NCI-H128 (cell line): ENCODE results near the gene VSTM2L.

Source experiments
- DNase-seq: peaks from one replicate; lab custom pipeline; 2025; ENCODE audit not compliant: unreplicated experiment; lab: John Stamatoyannopoulos, UW

The VSTM2L gene

GRCh38 chr20:37936041-37936440, 33.1 kb downstream of the VSTM2L start:
- DNase-seq = no peak

GRCh38 chr20:37936451-37936850, 33.5 kb downstream of the VSTM2L start:
- no peak for DNase-seq

GRCh38 chr20:37937686-37938085, 34.8 kb downstream of the VSTM2L start:
- DNase-seq = no peak

GRCh38 chr20:37938181-37938750, 35.3 kb downstream of the VSTM2L start:
- DNase-seq = no peak

- DNase-seq = no peak
Measured at GRCh38 chr20:37938954-37939353, 36.0 kb downstream of the VSTM2L start.

GRCh38 chr20:37939701-37940560, 37.0 kb downstream of the VSTM2L start:
- DNase-seq = no peak

DNA sequence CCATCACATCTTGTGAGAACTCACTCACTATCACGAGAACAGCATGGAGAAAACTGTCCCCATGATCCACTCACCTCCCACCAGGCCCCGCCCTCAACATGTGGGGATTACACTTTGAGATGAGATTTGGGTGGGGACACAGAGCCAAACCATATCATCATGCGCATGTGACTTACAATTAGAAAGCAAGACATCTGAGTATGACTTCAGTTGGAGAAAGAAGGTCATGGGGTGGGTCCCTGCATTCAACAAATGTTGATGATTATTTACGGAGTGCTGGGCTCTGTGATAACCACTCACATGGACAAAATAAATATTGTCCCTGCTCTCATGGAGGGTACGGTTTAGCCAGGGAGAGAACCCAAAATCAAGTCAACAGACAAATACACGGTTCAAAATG, 37.9 kb downstream of the VSTM2L start:
- no peak for DNase-seq

GRCh38 chr20:37941332-37941731, 38.4 kb downstream of the VSTM2L start:
- DNase-seq = no peak

DNA sequence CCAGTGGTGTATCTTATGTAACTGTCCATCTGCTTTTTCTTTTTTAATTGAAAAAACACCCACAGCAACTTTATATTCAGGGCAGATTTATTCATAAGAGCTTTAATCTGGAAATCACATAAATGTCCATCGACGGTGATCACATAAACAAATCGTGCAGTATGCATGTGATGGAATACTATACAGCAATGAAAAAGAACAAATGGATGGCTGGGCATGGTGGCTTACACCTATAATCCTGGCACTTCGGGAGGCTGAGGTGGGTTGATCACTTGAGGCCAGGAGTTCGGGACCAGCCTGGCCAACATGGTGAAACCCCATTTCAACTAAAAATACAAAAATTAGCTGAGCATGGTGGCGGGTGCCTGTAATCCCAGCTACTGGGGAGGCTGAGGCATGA, 39.1 kb downstream of the VSTM2L start:
- no peak for DNase-seq

- no peak for DNase-seq
Measured at GRCh38 chr20:37943033-37943432, 40.1 kb downstream of the VSTM2L start.

DNA sequence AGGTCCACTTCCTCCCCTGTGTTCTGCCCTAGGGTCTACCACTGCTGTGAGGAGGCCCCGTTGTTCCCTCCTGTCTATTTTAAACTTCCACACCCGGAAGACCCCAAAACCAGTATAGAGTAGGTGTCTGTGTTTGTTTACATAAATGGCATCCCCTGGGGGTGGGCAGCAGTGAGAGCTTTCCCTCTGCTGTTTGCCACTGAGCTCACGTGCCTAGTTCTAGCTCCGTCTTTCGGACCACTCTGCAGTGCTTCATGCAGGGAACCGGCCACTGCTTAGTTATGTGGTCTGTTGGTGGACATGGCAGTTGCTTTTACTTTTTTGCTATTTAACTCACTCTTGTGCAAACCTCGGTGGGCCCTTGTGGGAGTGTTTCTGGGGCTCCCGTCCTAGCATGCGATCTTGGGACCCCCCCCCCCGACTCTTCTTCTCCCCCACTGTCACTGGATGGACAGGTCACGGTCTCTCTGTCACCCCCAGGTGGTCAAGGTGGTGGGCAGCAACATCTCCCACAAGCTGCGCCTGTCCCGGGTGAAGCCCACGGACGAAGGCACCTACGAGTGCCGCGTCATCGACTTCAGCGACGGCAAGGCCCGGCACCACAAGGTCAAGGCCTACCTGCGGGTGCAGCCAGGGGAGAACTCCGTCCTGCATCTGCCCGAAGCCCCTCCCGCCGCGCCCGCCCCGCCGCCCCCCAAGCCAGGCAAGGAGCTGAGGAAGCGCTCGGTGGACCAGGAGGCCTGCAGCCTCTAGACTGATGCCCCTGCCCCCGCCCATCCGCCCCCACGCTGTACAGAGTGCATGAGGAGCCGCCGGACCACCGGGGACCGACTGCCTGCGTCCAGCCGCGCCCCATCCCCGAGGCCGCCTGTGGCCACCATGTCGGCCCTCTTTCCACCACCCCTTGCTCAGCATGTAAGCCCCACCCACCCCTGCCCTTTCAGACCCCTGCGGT, 40.9 kb downstream of the VSTM2L start:
- DNase-seq = no peak

GRCh38 chr20:37944456-37944981, 41.6 kb downstream of the VSTM2L start:
- DNase-seq = no peak

GRCh38 chr20:37945091-37945547, 42.2 kb downstream of the VSTM2L start:
- DNase-seq = no peak

DNA sequence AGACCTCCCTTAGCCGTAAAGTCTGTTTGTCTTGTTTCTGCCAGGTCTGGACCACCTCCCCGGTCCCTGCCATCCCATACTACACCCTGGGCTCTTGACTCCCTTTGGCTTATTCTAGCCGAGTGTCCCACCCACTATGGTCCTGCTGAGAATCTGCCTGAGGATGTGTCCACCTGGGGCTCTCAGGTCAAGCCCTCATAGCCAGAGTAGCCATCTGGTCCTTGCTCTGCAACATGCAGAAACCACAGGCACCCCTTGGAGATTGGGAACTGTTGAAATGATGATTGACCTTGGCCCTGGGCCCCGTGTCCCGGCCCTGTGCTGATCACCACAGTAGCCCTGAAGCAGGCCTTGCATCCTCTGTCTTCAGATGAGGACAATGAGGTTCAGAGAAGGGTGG, 44.0 kb downstream of the VSTM2L start:
- no peak for DNase-seq

GRCh38 chr20:37947943-37948342, 45.0 kb downstream of the VSTM2L start:
- DNase-seq = no peak

DNA sequence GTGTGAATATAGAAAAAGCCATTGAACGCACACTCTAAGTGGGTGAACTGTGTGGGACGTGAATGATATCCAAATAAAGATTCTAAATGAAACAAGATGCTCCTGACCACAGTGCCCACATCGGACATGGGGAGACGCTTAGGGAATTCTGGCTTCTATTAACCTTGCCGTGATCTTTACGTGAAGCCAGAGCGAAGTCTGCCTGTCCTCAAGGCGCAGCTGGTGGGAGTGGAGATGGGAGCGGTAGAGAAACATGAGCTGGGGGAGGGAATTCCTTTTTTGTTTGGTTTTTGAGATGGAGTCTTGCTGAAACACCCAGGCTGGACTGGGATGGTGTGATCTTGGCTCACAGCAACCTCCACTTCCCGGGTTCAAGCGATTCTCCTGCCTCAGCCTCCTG, 46.0 kb downstream of the VSTM2L start:
- no peak for DNase-seq

GRCh38 chr20:37954190-37954589, 51.3 kb downstream of the VSTM2L start:
- DNase-seq = no peak

DNA sequence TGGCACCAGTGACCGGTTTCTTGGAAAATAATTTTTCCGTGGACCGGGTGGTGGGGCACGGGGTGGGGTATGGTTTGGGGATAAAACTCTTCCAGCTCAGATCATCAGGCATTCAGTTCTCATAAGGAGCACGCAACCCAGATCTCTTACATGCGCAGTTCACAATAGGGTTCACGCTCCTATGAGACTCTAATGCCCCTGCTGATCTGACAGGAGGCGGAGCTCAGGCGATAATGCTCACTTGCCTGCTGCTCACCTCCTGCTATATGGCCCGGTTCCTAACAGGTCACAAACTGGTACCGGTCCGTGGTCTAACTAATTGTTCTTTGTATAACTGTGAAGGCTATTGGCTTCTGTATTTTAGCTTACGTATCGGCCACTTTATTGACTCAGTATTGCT, 51.7 kb downstream of the VSTM2L start:
- no peak for DNase-seq

GRCh38 chr20:37955511-37955910, 52.6 kb downstream of the VSTM2L start:
- DNase-seq = no peak

DNA sequence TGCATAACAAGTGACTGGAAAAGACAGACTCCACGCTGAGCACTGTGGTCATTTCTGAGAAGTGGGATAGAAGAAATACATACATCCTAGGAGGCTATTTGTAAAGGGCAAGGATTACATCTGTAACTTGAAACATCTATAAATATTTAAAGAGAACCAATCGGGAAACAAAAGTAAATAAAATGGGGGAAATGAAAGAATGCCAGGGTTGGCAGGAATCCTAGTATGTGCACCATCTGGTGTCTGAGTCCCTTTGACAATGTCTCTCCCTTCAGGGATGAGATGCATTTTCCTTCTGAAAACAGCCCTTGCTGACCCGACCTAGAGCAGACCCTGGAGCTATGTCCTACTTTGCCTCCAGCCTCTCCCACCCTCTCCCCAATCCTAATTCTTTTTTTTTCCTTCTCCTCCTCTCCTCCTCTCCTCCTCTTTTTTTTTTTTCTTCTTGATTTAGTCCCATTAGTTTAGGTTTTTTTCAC, 53.2 kb downstream of the VSTM2L start:
- no peak for DNase-seq

DNA sequence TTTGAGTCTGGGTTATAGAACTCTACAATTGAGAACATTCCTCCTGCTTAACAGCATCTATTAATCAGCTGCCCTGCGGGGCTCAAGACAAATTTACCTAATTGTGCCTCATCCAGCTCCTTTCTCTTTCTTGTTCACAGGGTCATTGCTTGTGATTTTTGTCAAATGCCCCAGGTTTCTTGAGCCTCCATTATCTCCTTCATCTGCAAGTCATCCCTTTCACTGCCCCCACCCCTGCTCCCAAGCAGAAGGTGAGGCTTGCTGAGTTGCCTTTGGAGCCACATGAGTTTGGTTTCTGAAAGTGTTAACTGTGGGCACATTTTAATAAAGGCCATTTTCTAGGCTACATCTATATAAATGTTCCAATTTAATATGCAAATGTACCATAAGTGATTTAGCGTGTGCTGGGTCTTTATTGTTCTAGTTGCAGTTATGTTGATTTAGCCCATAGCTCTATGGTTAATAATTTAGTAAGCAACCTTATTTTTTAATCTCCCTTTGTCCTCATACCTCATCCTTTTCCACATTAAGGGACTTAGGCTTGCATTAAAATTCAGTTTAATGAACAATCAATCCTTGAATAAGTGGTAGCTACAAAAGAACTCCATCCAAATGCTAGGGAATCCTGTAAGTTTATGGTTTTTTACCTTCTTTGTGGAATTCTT, 56.1 kb downstream of the VSTM2L start:
- no peak for DNase-seq
